Thoracic aorta (tissue), 2 donors: ENCODE measurements around the gene NEB. TPM values are rescaled to one million over a fixed set of nuclear protein-coding genes. Genes with fewer than 3 reads are reported as not detected.

Experiments used
- ATAC-seq: fragments of 150-250 bp; one replicate; pipeline ENCODE4 v1.8.0; 2017; ENCODE audit warnings: low read depth; ENCODE audit not compliant: insufficient number of reproducible peaks, low FRiP score
- DNase-seq: peaks from one replicate; pipeline ENCODE4 v3.0.0-alpha.2; 2020; ENCODE audit warnings: low spot score
- H3K27ac ChIP-seq, 2 donors: fragments of 200-600 bp; sonication (generic); 1 replicate in 1 of 2; 2 replicates in 1 of 2; pipeline ENCODE4 v1.5.1; 2016; ENCODE audit warnings: mild to moderate bottlenecking in 2 of 2, moderate library complexity in 2 of 2
- H3K27me3 ChIP-seq: fragments of 200-600 bp; sonication (generic); replicated peaks from 2 replicates; pipeline ENCODE4 v1.6.0; 2016; ENCODE audit warnings: mild to moderate bottlenecking; ENCODE audit not compliant: insufficient read depth
- H3K36me3 ChIP-seq: fragments of 200-600 bp; sonication (generic); one replicate; pipeline ENCODE4 v1.5.1; 2016
- H3K4me1 ChIP-seq, 2 donors: fragments of 200-600 bp; sonication (generic); 1 replicate in 1 of 2; 2 replicates in 1 of 2; pipeline versions ENCODE4 v1.5.1 to v1.6.0; 2016; ENCODE audit warnings: low read depth in 2 of 2, mild to moderate bottlenecking in 1 of 2; ENCODE audit not compliant: control insufficient read depth in 1 of 2
- H3K4me3 ChIP-seq: fragments of 200-600 bp; sonication (generic); 2 replicates; pipeline ENCODE4 v1.5.1; 2016; ENCODE audit warnings: mild to moderate bottlenecking
- H3K9me3 ChIP-seq: fragments of 200-600 bp; sonication (generic); 2 replicates; pipeline ENCODE4 v1.5.1; 2016
- CTCF ChIP-seq: fragments of 200-600 bp; sonication (generic); IDR thresholded peaks from one replicate; pipeline ENCODE4 v1.5.1; 2019; ENCODE audit warnings: antibody characterized with exemption
- total RNA-seq, 2 donors: library from RNA; depleted of rRNA; stranded (reverse); fragments of >200 nt; gene quantifications; one replicate each; pipeline versions ENCODE4 v1.1.0 to v1.2.3, GENCODE V29; 2016

Gene NEB
- total RNA-seq, 2 donors from 2014 or later: 3.2 to 8.6 TPM

DNA sequence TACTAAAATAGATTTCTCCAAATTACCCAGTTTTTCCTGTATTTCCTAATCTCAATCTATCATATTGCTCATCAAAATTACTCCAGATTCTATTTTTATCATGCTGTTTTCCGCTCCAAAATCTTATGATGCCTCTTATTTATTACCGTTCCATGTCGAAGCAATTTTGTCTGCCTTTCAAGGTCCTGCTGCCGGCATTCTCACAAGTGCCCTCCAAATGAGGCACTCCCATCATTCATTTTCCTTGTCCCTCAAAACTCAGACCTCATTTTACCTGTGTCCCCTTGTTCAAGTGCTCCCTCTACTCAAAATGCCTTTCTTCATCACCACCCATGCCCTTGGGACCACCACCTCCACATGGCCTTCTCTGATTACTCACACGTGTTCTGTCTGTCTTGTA lies 13.1 kb downstream of the NEB start:
- Histone ChIP-seq H3K27ac (no peak overlapping the region), H3K4me3 (no peak overlapping the region), H3K9me3 (no peaks in the 10 kb centered on the region), H3K4me1 (peaks cover 0 to 9% of the 10 kb centered on the region in 2 donors), H3K36me3 (no peaks in the 10 kb centered on the region), H3K27me3 (no peaks in the 10 kb centered on the region)
- ATAC-seq: no peak
- TF ChIP-seq CTCF: no peak
- no peak for DNase-seq

- no peak for TF ChIP-seq CTCF
Observed at GRCh38 chr2:151720521-151720920, 13.8 kb downstream of the NEB start.

DNA sequence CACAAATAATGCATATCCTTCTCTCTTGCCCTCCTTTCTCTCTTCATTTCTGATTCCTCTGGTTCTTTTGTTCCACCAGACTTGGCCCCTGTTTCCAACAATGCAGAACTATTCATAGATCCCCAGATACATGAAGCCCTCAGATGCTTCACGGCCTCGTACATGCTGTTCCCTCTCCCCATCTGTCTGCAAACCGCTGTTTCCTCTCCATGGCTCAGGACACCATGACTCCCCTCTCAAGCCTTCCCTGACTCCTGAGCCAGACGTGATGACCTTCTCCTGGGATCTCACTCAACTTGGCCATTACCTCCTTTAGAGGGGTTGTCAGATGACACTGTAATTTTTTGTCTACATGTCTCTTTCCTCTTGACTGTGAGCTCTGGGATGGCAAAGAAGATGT lies 15.5 kb downstream of the NEB start:
- H3K27ac ChIP-seq: no peak overlapping the region
- H3K27me3 ChIP-seq: no peaks in the 10 kb centered on the region
- no peak overlapping the region for H3K4me3 ChIP-seq
- no peaks in the 10 kb centered on the region for H3K36me3 ChIP-seq
- H3K4me1 ChIP-seq: peaks cover 0 to 10% of the 10 kb centered on the region in 2 donors
- no peak for ATAC-seq
- no peaks in the 10 kb centered on the region for H3K9me3 ChIP-seq
- TF ChIP-seq CTCF: no peak
- DNase-seq: no peak

More at GRCh38 chr2:151720521-151720920, 13.8 kb downstream of the NEB start:
- ATAC-seq (no peak), DNase-seq (no peak)
- Histone ChIP-seq H3K27ac (no peak overlapping the region), H3K4me1 (peaks cover 0 to 10% of the 10 kb centered on the region in 2 donors), H3K4me3 (no peak overlapping the region), H3K27me3 (no peaks in the 10 kb centered on the region), H3K36me3 (no peaks in the 10 kb centered on the region), H3K9me3 (no peaks in the 10 kb centered on the region)

DNA sequence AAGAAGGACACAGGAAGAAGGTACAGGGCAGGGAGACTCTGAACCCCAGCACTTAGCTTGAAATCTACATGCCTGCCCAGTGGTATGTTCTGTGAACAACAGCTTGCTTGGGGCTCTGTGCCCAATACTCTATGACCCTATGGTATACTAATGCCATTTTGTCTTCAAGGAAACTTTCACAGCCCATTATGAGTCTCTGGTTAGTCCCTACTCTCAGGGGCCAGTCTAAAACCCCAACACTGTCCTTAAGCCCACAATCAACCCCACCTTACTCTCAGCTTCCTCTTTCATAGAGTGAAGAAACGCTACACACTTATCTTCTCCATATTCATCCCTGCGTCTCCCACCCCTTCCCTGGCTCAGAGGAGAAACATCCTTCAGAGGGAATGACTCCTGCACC lies 16.0 kb downstream of the NEB start:
- no peak for TF ChIP-seq CTCF
- H3K27me3 ChIP-seq: no peaks in the 10 kb centered on the region
- H3K9me3 ChIP-seq: no peaks in the 10 kb centered on the region
- no peak overlapping the region for H3K4me3 ChIP-seq
- ATAC-seq: no peak
- peaks cover 0 to 10% of the 10 kb centered on the region in 2 donors for H3K4me1 ChIP-seq
- no peaks in the 10 kb centered on the region for H3K36me3 ChIP-seq
- no peak overlapping the region for H3K27ac ChIP-seq
- no peak for DNase-seq

GRCh38 chr2:151716721-151717120 lies 17.6 kb downstream of the NEB start:
- Histone ChIP-seq H3K27me3 (no peaks in the 10 kb centered on the region), H3K27ac (no peak overlapping the region), H3K36me3 (no peaks in the 10 kb centered on the region), H3K9me3 (no peaks in the 10 kb centered on the region), H3K4me1 (peaks cover 0 to 10% of the 10 kb centered on the region in 2 donors), H3K4me3 (no peak overlapping the region)
- DNase-seq: no peak
- no peak for ATAC-seq
- TF ChIP-seq CTCF: no peak
